ENCODE measurements around the gene FUNDC2.

Gene FUNDC2

GRCh38 chrX:155069414-155069813 lies 42.8 kb downstream of the FUNDC2 start:
- Histone ChIP-seq H3K9me3 (ENCODE audit: control insufficient read depth, insufficient read depth, low read depth, low read length) (no peaks in the 10 kb centered on the region), H3K4me1 (ENCODE audit: control insufficient read depth, insufficient read depth, low read length) (no peaks in the 10 kb centered on the region), H3K36me3 (ENCODE audit: control insufficient read depth in 2 of 2, insufficient read depth in 1 of 2, low read length in 2 of 2) (peaks cover 0 to 16% of the 10 kb centered on the region in 2 experiments; a peak in 2 of 3 replicates), H3K4me3 (ENCODE audit: low read depth, low read length) (peak overlapping the region; percentile 55), H3K27ac (ENCODE audit: extremely low read depth, low read depth, low read length) (no peak overlapping the region)
- ChIA-PET CTCF (interaction anchor here (1.3 kb wide), 1 partner anchor 17 kb away, joined by 3 read pairs; no protein-coding TSS in a partner anchor), POLR2A (interaction anchor here (1.0 kb wide), 1 partner anchor 43 kb away, joined by 3 read pairs; the partner anchor contains the start of gene FUNDC2)
- peak; percentile 34; the same call in 1 of the 2 replicates for TF ChIP-seq ZNF664 (tag by site-specific recombination; IDR thresholded peaks at IDR 0.05)
- TF ChIP-seq, protein P1, sequence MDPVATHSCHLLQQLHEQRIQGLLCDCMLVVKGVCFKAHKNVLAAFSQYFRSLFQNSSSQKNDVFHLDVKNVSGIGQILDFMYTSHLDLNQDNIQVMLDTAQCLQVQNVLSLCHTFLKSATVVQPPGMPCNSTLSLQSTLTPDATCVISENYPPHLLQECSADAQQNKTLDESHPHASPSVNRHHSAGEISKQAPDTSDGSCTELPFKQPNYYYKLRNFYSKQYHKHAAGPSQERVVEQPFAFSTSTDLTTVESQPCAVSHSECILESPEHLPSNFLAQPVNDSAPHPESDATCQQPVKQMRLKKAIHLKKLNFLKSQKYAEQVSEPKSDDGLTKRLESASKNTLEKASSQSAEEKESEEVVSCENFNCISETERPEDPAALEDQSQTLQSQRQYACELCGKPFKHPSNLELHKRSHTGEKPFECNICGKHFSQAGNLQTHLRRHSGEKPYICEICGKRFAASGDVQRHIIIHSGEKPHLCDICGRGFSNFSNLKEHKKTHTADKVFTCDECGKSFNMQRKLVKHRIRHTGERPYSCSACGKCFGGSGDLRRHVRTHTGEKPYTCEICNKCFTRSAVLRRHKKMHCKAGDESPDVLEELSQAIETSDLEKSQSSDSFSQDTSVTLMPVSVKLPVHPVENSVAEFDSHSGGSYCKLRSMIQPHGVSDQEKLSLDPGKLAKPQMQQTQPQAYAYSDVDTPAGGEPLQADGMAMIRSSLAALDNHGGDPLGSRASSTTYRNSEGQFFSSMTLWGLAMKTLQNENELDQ (tag by site-specific recombination; IDR thresholded peaks at IDR 0.05; ENCODE audit: low read depth), result no peak
- TF ChIP-seq ZNF768 (tag by site-specific recombination; IDR thresholded peaks at IDR 0.05), result peak; percentile 72; the same call in 1 of the 2 replicates

- H3K4me3 ChIP-seq (ENCODE audit: low read depth, low read length), result peak overlapping the region; percentile 55
- CTCF ChIA-PET, result interaction anchor here (1.0 to 1.3 kb wide), 2 partner anchors 9 to 17 kb away, joined by 3 read pairs; no protein-coding TSS in a partner anchor
- no peaks in the 10 kb centered on the region for H3K4me1 ChIP-seq (ENCODE audit: control insufficient read depth, insufficient read depth, low read length)
- H3K27ac ChIP-seq (ENCODE audit: extremely low read depth, low read depth, low read length), result no peak overlapping the region
- peaks cover 0 to 16% of the 10 kb centered on the region in 2 experiments; a peak in 1 of 3 replicates for H3K36me3 ChIP-seq (ENCODE audit: control insufficient read depth in 2 of 2, insufficient read depth in 1 of 2, low read length in 2 of 2)
- POLR2A ChIA-PET, result interaction anchor here (0.9 kb wide), 1 partner anchor 43 kb away, joined by 3 read pairs; the partner anchor contains the start of gene FUNDC2
- H3K9me3 ChIP-seq (ENCODE audit: control insufficient read depth, insufficient read depth, low read depth, low read length), result no peaks in the 10 kb centered on the region
- 0 out of 2 replicates have a peak, but pooled peaks have one; percentile 44 for TF ChIP-seq ZNF600 (tag by site-specific recombination; IDR thresholded peaks at IDR 0.05)
- TF ChIP-seq ZBTB17 (tag by site-specific recombination; IDR thresholded peaks at IDR 0.05), result peak; percentile 33
- peak; percentile 64; the same call in 1 of the 2 replicates for TF ChIP-seq ZNF76 (tag by site-specific recombination; IDR thresholded peaks at IDR 0.05; ENCODE audit: borderline replicate concordance, low read depth)
- TF ChIP-seq, protein P2, sequence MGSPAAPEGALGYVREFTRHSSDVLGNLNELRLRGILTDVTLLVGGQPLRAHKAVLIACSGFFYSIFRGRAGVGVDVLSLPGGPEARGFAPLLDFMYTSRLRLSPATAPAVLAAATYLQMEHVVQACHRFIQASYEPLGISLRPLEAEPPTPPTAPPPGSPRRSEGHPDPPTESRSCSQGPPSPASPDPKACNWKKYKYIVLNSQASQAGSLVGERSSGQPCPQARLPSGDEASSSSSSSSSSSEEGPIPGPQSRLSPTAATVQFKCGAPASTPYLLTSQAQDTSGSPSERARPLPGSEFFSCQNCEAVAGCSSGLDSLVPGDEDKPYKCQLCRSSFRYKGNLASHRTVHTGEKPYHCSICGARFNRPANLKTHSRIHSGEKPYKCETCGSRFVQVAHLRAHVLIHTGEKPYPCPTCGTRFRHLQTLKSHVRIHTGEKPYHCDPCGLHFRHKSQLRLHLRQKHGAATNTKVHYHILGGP (tag by site-specific recombination; IDR thresholded peaks at IDR 0.05), result no peak
Measured at GRCh38 chrX:155070038-155070437, 43.4 kb downstream of the FUNDC2 start.

GRCh38 chrX:155070663-155070974 lies 44.0 kb downstream of the FUNDC2 start:
- no peaks in the 10 kb centered on the region for H3K4me1 ChIP-seq (ENCODE audit: control insufficient read depth, insufficient read depth, low read length)
- peak overlapping the region; percentile 72 for H3K27ac ChIP-seq (ENCODE audit: extremely low read depth, low read depth, low read length)
- peak overlapping the region; percentile 55 for H3K4me3 ChIP-seq (ENCODE audit: low read depth, low read length)
- no peaks in the 10 kb centered on the region for H3K9me3 ChIP-seq (ENCODE audit: control insufficient read depth, insufficient read depth, low read depth, low read length)
- H3K36me3 ChIP-seq (ENCODE audit: control insufficient read depth in 2 of 2, insufficient read depth in 1 of 2, low read length in 2 of 2), result peaks cover 0 to 22% of the 10 kb centered on the region in 2 experiments; a peak in 1 of 3 replicates
- POLR2A ChIA-PET, result interaction anchor here (0.9 kb wide), 1 partner anchor 44 kb away, joined by 3 read pairs; the partner anchor contains the start of gene FUNDC2
- CTCF ChIA-PET, result interaction anchor here (1.0 to 1.3 kb wide), 2 partner anchors 10 to 16 kb away, joined by 3 read pairs; no protein-coding TSS in a partner anchor
- TF ChIP-seq ZNF155 (tag by site-specific recombination; IDR thresholded peaks at IDR 0.05), result no peak
- 0 out of 2 replicates have a peak, but pooled peaks have one; percentile 77 for TF ChIP-seq ZBTB11 (tag by site-specific recombination; conservative IDR thresholded peaks at IDR 0.05; ENCODE audit: low read depth)
- TF ChIP-seq ZNF175 (tag by site-specific recombination; IDR thresholded peaks at IDR 0.05), result no peak
- TF ChIP-seq ZEB2 (tag by site-specific recombination; IDR thresholded peaks at IDR 0.05), result peak; percentile 12; the same call in 1 of the 2 replicates
- no peak for TF ChIP-seq GLI2 (tag by site-specific recombination; IDR thresholded peaks at IDR 0.05; ENCODE audit: borderline replicate concordance, low read depth)
- TF ChIP-seq ZNF394 (tag by site-specific recombination; IDR thresholded peaks at IDR 0.05; ENCODE audit: borderline replicate concordance), result 0 out of 2 replicates have a peak, but pooled peaks have one; percentile 14
- no peak for TF ChIP-seq ZNF654 (tag by site-specific recombination; IDR thresholded peaks at IDR 0.05; ENCODE audit: low read depth)
- peak; percentile 55; the same call in 1 of the 2 replicates for TF ChIP-seq ZNF580 (tag by site-specific recombination; IDR thresholded peaks at IDR 0.05)
- TF ChIP-seq ZNF830 (tag by site-specific recombination; IDR thresholded peaks at IDR 0.05; ENCODE audit: low read depth), result no peak
- TF ChIP-seq ZNF174 (tag by site-specific recombination; IDR thresholded peaks at IDR 0.05), result no peak
- TF ChIP-seq KLF10 (tag by site-specific recombination; IDR thresholded peaks at IDR 0.05), result no peak
- 0 out of 2 replicates have a peak, but pooled peaks have one; percentile 12 for TF ChIP-seq SP7 (tag by site-specific recombination; IDR thresholded peaks at IDR 0.05)
- no peak for TF ChIP-seq INSM2 (tag by site-specific recombination; IDR thresholded peaks at IDR 0.05)
- TF ChIP-seq ZNF214 (tag by site-specific recombination; IDR thresholded peaks at IDR 0.05; ENCODE audit: borderline replicate concordance), result no peak
